CD4-positive, alpha-beta T cell treated with Interleukin-6 for 4 hours (primary cell): Measurements from ENCODE around the gene LRPPRC.

Experiments used
- DNase-seq: peaks from one replicate; pipeline ENCODE4 v3.0.0-alpha.2; 2020; ENCODE audit warnings: mixed read lengths

LRPPRC gene

GRCh38 chr2:43853141-43854081 lies 142.4 kb downstream of the LRPPRC start:
- DNase-seq: no peak

DNA sequence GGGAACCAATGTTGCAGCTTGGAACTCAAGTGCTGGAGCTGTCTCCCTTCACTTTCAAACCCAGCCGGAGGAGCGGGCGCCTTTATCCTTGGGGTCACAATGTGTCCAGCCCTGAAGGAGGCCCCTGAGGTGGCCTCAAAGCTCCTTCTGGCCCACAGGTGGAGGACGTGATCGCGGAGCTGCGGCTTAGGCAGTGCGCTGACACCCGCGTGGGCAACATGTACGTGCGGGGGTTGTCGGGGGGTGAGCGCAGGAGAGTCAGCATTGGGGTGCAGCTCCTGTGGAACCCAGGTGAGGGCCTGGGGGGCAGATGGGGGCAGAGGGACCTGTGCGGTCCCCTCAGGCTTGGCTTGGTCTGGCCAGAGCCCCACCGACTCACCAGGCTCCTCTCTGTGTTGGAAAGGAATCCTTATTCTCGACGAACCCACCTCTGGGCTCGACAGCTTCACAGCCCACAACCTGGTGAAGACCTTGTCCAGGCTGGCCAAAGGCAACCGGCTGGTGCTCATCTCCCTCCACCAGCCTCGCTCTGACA lies 143.5 kb downstream of the LRPPRC start:
- DNase-seq: no peak

DNA sequence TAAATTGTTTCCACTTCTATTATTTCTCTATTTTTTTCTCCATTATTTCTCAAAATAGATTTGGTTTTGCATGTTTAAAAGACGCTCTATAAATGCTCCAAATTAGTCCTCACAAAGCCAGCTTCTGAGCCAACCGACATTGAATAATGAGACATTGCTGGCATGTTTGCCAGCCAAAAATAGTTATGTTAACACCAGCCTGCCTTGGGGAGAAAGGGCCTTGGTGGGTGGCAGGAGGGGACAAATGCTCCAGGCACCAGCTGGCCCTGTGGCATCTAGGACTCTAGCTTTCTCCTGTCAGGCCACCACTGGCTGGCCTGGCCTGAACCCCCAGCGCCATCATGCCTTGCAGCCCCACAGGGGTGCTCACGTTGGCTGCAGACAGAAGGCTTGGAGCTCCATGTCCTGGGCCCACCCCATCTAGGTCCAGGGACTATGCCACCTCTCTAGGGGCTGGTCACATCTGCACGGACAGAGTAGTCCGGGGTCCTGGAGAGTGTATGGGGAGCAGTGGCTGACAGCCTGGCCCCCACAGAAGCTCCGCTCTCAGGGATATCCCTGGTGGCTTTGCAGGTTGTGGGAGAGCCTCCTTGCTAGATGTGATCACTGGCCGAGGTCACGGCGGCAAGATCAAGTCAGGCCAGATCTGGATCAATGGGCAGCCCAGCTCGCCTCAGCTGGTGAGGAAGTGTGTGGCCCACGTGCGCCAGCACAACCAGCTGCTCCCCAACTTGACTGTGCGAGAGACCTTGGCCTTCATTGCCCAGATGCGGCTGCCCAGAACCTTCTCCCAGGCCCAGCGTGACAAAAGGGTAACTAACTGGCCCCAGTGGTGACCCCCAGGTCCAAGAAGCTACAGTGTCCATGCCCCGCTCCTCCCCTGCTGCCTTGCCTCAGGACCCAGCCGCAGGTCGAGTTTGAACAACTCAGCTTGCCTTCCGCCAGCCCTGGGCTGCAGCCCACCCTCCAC lies 144.5 kb downstream of the LRPPRC start:
- no peak for DNase-seq

DNA sequence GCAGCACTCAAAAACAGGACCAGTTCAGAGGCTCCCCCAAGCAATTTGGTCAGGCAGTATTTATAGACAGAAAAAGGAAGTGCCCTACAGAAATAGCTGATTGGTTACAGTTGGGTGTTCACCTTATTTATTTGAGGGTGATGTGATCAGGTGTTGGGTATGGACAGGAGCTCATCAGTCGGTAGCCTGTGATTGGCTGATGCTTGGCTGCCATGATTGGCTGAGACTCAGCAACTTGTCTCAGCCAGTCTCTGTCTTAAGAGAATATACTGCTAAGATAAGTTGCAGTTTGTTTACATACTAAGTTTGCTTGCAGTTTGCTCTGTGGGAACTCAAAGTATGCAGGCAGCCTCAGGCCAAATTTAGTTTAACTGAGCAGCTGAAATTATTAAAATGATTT lies 147.6 kb downstream of the LRPPRC start:
- no peak for DNase-seq

DNA sequence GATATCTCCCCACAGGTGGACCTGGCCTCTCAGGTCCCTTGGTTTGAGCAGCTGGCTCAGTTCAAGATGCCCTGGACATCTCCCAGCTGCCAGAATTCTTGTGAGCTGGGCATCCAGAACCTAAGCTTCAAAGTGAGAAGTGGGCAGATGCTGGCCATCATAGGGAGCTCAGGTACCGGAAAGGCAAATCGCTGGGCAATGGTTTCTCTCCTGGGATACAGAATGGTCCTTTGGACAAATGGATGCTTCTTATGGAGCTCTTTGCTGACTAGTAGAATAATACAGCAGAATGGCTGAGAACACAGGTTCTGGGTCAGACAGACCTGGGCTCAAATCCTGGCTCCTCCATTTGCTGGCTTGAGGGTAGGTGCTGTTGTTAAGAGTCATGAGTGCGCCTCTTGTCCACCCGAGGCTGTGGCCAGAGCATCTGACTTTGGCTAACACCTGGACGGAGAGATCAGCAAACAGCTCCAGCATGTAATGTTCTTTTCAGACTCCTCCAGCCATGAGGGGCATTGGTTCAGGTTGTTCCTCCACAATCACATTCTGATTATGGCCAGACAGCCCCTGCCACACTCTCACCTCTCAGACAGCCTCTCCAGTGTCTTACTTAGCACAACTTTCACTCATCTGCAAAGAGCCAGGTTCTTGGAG lies 149.5 kb downstream of the LRPPRC start:
- DNase-seq: no peak

GRCh38 chr2:43845181-43845580 lies 150.6 kb downstream of the LRPPRC start:
- no peak for DNase-seq

DNA sequence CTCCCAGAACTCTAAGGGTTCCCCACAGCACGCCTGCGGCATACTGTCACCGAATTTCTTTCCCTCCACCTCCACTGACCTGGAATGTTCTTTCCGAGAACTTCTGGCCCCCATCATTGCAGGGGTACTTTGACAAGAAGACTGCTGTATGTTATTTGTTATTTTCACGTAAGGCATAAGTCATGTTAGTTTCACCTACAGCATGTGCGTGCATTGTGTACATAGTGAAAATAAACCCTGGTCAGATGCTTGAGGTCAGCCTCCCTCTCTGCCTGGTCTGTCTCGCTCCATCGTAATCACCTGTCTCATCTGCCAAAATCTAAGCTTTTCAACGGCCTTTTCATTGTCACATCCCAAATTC lies 152.9 kb downstream of the LRPPRC start:
- no peak for DNase-seq

- DNase-seq: no peak
These were observed 153.6 kb downstream of the LRPPRC start for GRCh38 chr2:43841949-43842865.

GRCh38 chr2:43840965-43841364 lies 154.8 kb downstream of the LRPPRC start:
- no peak for DNase-seq

DNA sequence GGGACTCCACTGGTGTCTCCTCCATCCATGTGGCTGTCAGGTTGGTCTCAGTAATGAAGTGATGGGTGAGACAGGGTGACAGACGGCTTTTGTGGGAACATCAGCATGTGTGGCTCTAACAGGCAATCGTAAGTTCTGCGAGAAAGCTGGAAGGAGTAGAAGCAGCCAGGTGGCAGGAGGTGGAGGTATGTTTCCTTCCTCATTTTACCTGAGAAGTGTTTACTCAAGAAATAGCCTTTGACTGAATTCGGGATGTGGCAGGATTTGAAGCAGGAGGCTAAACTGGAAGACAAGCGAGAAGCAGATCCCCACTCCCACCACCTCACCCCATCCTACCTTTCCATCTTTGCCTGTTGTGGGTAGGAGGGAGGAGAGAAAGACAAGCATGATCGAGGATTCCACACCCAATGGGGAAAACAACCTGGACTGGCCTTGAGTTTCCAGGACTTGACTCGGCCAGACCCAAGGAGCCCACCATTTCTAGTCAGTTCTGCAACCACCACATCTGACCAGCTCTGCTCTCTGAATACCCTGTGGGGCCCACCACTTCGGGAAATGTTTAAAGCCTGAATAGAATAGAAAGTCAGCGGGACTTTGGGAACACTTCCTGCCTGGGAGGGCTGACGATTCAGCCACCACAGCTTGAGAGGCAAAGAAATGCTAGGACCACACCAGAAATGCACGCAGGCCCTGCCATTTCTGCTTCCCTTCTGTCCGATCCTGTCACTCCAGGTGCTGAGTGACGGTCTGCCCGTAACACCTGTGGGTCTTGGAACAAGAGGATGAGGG lies 155.8 kb downstream of the LRPPRC start:
- no peak for DNase-seq

DNA sequence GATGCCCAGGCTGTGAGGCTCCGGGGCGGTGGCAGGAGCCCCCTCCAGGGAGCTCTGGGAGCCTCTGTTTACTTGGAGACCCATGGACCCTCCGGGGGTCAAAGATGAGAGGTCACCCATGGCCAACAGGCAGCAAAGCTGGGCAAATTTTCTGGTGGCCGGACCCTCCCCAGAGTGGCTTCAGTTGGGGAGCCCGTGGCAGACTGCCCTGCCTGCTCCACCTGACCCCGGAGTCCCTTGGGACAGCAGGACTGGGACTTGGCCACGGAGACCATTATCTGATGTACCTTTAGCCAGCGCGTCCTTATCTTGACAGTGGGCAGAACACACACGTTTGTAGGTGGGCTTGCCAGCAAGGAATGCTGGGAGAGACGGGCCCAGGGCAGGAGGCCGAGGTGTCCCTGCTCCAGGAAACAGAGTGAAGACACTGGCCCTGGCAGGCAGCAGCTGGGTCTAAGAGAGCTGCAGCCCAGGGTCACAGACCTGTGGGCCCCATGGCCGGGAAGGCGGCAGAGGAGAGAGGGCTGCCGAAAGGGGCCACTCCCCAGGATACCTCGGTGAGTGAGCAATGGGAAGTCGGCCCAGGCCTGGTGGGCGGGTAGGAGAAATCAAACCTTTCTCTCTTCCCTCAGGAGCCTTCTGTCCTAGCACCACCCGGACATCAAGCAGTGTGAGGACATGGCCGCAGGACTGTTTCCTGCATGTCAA lies 157.1 kb downstream of the LRPPRC start, which contains the start of the genes ABCG5 and ABCG8:
TSS of gene ABCG5 (minus strand) at position 280 of the 708 bp plus-strand sequence. CDS start at position 120, 160 bp downstream.
TSS of gene ABCG8 (plus strand) at position 412 of the 708 bp plus-strand sequence. CDS start at position 495, 83 bp downstream.
- no peak for DNase-seq

- no peak for DNase-seq
These were observed 157.8 kb downstream of the LRPPRC start for GRCh38 chr2:43837831-43838559.

DNA sequence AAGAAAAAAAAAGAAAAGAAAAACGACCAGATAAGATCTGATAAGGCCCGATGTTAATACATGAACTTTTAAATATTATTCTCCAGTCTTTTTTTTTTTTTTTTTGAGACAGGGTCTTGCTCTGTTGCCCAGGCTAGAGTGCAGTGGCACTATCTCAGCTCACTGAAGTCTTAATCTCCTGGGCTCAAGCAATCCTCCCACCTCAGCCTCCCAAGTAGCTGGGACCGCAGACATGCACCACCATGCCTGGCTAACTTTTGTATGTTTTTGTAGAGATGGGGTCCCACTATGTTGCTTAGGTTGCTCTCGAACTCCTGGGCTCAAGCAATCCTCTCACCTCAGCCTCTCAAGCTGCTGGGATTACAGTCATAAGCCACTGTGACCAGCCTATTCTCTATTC lies 158.8 kb downstream of the LRPPRC start:
- DNase-seq: no peak
